ENCODE results near the gene APCDD1L. TPM values are rescaled to one million over a fixed set of nuclear protein-coding genes. Genes with fewer than 3 reads are reported as not detected.
"Not testable (repeated sequence)": the region's sequence is repeated elsewhere in the genome, so short reads cannot be mapped to it uniquely, and the experiment has no call there.

APCDD1L gene
- total RNA-seq, 1 experiment from 2014 or later: 1.0 TPM

DNA sequence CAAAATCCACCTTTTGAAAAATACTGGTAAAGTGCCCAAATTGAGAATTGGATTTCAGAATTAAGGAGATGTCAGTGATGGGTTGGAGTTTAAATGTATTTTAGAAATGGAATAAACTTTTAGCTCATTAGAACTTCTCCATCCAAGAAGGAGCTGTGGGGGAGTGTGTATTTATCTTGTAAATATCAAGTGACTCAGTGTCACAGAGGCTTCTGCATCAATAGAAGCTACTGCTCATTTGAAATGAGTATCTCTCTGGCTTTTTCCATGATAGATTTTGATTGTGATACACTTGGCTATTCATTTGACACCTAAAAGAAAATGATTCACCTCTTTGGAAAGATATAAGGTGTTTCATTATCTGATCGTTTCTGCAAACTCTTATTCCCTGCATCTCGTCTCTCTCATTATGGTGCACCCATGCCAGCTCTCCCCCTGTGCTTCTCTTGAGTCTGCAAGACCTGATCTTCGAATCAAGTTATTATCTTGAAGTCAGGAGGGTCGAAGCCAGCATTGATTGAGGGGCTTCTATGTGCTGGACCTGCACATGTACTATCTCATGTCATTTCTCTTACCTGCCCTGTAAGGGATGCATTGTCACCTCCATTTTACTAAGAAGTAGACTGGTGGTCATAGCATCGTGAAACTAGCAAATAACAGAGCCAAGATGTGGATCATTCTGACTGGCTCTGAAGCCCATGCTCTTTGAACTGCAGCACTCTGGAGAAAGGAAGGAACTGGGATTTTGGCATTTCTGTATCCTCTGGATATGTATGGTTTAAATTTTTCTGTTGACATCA is 96.0 kb downstream of the APCDD1L start:
- DNase-seq (ENCODE audit: low read depth): no peak

DNA sequence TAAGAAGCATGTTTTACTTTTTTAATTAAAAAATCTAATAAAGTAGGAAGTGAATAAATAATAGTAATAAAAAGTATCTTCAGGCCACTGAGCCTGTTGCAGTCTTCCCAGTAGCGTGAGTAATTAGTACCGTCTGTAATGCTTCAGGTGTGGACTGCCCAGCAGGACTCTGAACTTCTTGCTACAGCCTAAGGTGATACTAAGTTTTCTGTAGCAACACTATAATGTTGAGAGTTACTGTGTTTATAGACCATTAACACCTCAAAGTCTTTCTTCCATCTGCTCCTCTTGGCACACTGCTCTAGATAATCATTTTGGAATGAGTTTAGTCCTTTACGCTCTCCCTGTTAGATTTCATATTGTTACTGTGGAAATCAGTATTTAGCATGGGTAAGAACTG is 97.8 kb downstream of the APCDD1L start:
- no peak for DNase-seq (ENCODE audit: low read depth)

- no peak for DNase-seq (ENCODE audit: low read depth)
These were observed 98.4 kb downstream of the APCDD1L start for GRCh38 chr20:58416835-58417234.

GRCh38 chr20:58416057-58416456 is 99.1 kb downstream of the APCDD1L start:
- no peak for DNase-seq (ENCODE audit: low read depth)

- not testable (repeated sequence) for DNase-seq (ENCODE audit: low read depth)
These were observed 100.4 kb downstream of the APCDD1L start for GRCh38 chr20:58414786-58415185.

GRCh38 chr20:58414216-58414615 is 101.0 kb downstream of the APCDD1L start:
- DNase-seq (ENCODE audit: low read depth): not testable (repeated sequence)

Other genes starting within 250 kb of the APCDD1L start
- 12.7 and 16.0 TPM in 2 replicates for gene RAB22A, start 205.7 kb downstream of the APCDD1L start, total RNA-seq (2014; rRNA removed; shearing (Covaris generic))
- 5.5 and 14.2 TPM in 2 replicates for gene VAPB, start 126.2 kb downstream of the APCDD1L start, total RNA-seq (2014; rRNA removed; shearing (Covaris generic))
- gene STX16, start 135.9 kb upstream of the APCDD1L start, total RNA-seq (2014; rRNA removed; shearing (Covaris generic)): 20.6 and 21.4 TPM in 2 replicates
- gene NPEPL1, start 177.4 kb upstream of the APCDD1L start, total RNA-seq (2014; rRNA removed; shearing (Covaris generic)): 0.13 and 0.40 TPM in 2 replicates

Measured in HT1080 (cell line).